HEK293 (cell line): ENCODE measurements around the gene THY1.

Experiments used
- CTCF ChIA-PET: fragments of 350-600 bp; formaldehyde crosslinking; extraction: SDS; loops from one replicate; lab custom pipeline; 2021; ENCODE audit warnings: antibody characterized with exemption; lab: Yijun Ruan, JAX
- POLR2A ChIA-PET: fragments of 300-600 bp; formaldehyde crosslinking; extraction: SDS; loops from one replicate; lab custom pipeline; 2020; ENCODE audit warnings: antibody characterized with exemption, inconsistent platforms; lab: Yijun Ruan, JAX
- H3K27ac ChIP-seq: fragments of 200-500 bp; sonication (Bioruptor generic); 2 replicates; pipeline ENCODE4 v1.5.1; 2014; ENCODE audit warnings: low read depth, low read length, control low read depth, inconsistent platforms; ENCODE audit errors: extremely low read depth
- H3K36me3 ChIP-seq, 2 experiments: fragments of 200-500 bp in 1 of 2; sonication (Bioruptor generic) in 1 of 2; 1 replicate in 1 of 2; 2 replicates in 1 of 2; pipeline ENCODE4 v1.5.1; 2014 to 2017; ENCODE audit warnings: inconsistent platforms in 2 of 2, low read length in 2 of 2; ENCODE audit not compliant: control insufficient read depth in 2 of 2, insufficient read depth in 1 of 2
- H3K4me1 ChIP-seq: fragments of 200-500 bp; sonication (Bioruptor generic); 2 replicates; pipeline ENCODE4 v1.5.1; 2014; ENCODE audit warnings: mild to moderate bottlenecking, low read length, inconsistent platforms; ENCODE audit not compliant: control insufficient read depth, insufficient read depth
- H3K4me3 ChIP-seq: 2 replicates; pipeline ENCODE4 v1.5.1; 2011; ENCODE audit warnings: low read depth, mild to moderate bottlenecking, control low read depth, low read length, moderate library complexity
- H3K9me3 ChIP-seq: fragments of 200-500 bp; sonication (Bioruptor generic); 2 replicates; pipeline ENCODE4 v1.5.1; 2014; ENCODE audit warnings: low read depth, low read length, inconsistent platforms; ENCODE audit not compliant: control insufficient read depth, insufficient read depth
- AEBP2 ChIP-seq: fragments of 450-650 bp; formaldehyde crosslinking; IDR thresholded peaks from 2 replicates; pipeline ENCODE4 v1.5.1; 2016; ENCODE audit warnings: missing biosample characterization, missing genetic modification characterization, borderline replicate concordance
- BCL6B ChIP-seq: fragments of 450-650 bp; formaldehyde crosslinking; IDR thresholded peaks from 2 replicates; pipeline ENCODE4 v1.5.1; 2017; ENCODE audit warnings: missing biosample characterization, missing genetic modification characterization
- KLF17 ChIP-seq: fragments of 450-650 bp; formaldehyde crosslinking; IDR thresholded peaks from 2 replicates; pipeline ENCODE4 v1.5.1; 2016; ENCODE audit warnings: missing biosample characterization, missing genetic modification characterization
- KLF8 ChIP-seq: fragments of 450-650 bp; formaldehyde crosslinking; IDR thresholded peaks from 2 replicates; pipeline ENCODE4 v1.5.1; 2016; ENCODE audit warnings: missing biosample characterization, missing genetic modification characterization
- MYNN ChIP-seq: fragments of 450-650 bp; formaldehyde crosslinking; IDR thresholded peaks from 2 replicates; pipeline ENCODE4 v1.5.1; 2016; ENCODE audit warnings: missing biosample characterization, missing genetic modification characterization, borderline replicate concordance
- OSR2 ChIP-seq: fragments of 450-650 bp; formaldehyde crosslinking; IDR thresholded peaks from 2 replicates; pipeline ENCODE4 v1.5.1; 2016; ENCODE audit warnings: missing biosample characterization, missing genetic modification characterization
- SCRT1 ChIP-seq: fragments of 450-650 bp; formaldehyde crosslinking; IDR thresholded peaks from 2 replicates; pipeline ENCODE4 v1.5.1; 2016; ENCODE audit warnings: missing biosample characterization, missing genetic modification characterization, borderline replicate concordance
- SETDB1 ChIP-seq: IDR thresholded peaks from one replicate; pipeline ENCODE4 v1.6.1; 2017; ENCODE audit warnings: mild to moderate bottlenecking, low read length, moderate library complexity, mixed read lengths; ENCODE audit not compliant: insufficient read length
- ZBTB21 ChIP-seq: fragments of 450-650 bp; formaldehyde crosslinking; IDR thresholded peaks from 2 replicates; pipeline ENCODE4 v1.5.1; 2017; ENCODE audit warnings: missing biosample characterization, missing genetic modification characterization
- ZBTB8A ChIP-seq: fragments of 450-650 bp; formaldehyde crosslinking; IDR thresholded peaks from 2 replicates; pipeline ENCODE4 v1.5.1; 2016; ENCODE audit warnings: missing biosample characterization, missing genetic modification characterization
- ZEB2 ChIP-seq: fragments of 450-650 bp; formaldehyde crosslinking; IDR thresholded peaks from 2 replicates; pipeline ENCODE4 v1.5.1; 2016; ENCODE audit warnings: missing biosample characterization, missing genetic modification characterization
- ZNF114 ChIP-seq: fragments of 450-650 bp; formaldehyde crosslinking; IDR thresholded peaks from 2 replicates; pipeline ENCODE4 v1.5.0; 2017; ENCODE audit warnings: missing biosample characterization, missing genetic modification characterization
- ZNF138 ChIP-seq: fragments of 450-650 bp; formaldehyde crosslinking; IDR thresholded peaks from 2 replicates; pipeline ENCODE4 v1.5.1; 2016; ENCODE audit warnings: missing biosample characterization, missing genetic modification characterization, borderline replicate concordance
- TF ChIP-seq, protein P1 (sequence below): fragments of 450-650 bp; formaldehyde crosslinking; IDR thresholded peaks from 2 replicates; pipeline ENCODE4 v1.5.1; 2017; ENCODE audit warnings: missing biosample characterization, missing genetic modification characterization
- TF ChIP-seq, protein P2 (sequence below): fragments of 450-650 bp; formaldehyde crosslinking; IDR thresholded peaks from 2 replicates; pipeline ENCODE4 v1.5.1; 2016; ENCODE audit warnings: missing biosample characterization, missing genetic modification characterization

Gene THY1

GRCh38 chr11:119403021-119403420 is 20.0 kb downstream of the THY1 start (continued):
- TF ChIP-seq KLF17 = no peak
- no peak for TF ChIP-seq ZNF114 (tag by site-specific recombination)
- TF ChIP-seq SCRT1 (tag by site-specific recombination) = no peak
- TF ChIP-seq BCL6B (tag by site-specific recombination) = no peak
- TF ChIP-seq AEBP2 (tag by site-specific recombination) = no peak

- Histone ChIP-seq H3K27ac (no peak overlapping the region), H3K4me3 (no peak overlapping the region), H3K4me1 (no peaks in the 10 kb centered on the region), H3K36me3 (no peaks in the 10 kb centered on the region), H3K9me3 (no peaks in the 10 kb centered on the region)
- ChIA-PET CTCF (interaction anchor here (1.0 kb wide), 1 partner anchor 12 kb away, joined by 3 read pairs; no protein-coding TSS in a partner anchor), POLR2A (interaction anchor here (0.9 kb wide), 1 partner anchor 31 kb away, joined by 6 read pairs; no protein-coding TSS in a partner anchor)
- TF ChIP-seq, protein P1, sequence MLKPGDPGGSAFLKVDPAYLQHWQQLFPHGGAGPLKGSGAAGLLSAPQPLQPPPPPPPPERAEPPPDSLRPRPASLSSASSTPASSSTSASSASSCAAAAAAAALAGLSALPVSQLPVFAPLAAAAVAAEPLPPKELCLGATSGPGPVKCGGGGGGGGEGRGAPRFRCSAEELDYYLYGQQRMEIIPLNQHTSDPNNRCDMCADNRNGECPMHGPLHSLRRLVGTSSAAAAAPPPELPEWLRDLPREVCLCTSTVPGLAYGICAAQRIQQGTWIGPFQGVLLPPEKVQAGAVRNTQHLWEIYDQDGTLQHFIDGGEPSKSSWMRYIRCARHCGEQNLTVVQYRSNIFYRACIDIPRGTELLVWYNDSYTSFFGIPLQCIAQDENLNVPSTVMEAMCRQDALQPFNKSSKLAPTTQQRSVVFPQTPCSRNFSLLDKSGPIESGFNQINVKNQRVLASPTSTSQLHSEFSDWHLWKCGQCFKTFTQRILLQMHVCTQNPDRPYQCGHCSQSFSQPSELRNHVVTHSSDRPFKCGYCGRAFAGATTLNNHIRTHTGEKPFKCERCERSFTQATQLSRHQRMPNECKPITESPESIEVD (tag by site-specific recombination) = no peak
- no peak for TF ChIP-seq ZBTB8A (tag by site-specific recombination)
- TF ChIP-seq ZEB2 (tag by site-specific recombination) = no peak
- TF ChIP-seq OSR2 (tag by site-specific recombination) = no peak
- no peak for TF ChIP-seq KLF8
- TF ChIP-seq ZBTB21 = no peak
- TF ChIP-seq, protein P2, sequence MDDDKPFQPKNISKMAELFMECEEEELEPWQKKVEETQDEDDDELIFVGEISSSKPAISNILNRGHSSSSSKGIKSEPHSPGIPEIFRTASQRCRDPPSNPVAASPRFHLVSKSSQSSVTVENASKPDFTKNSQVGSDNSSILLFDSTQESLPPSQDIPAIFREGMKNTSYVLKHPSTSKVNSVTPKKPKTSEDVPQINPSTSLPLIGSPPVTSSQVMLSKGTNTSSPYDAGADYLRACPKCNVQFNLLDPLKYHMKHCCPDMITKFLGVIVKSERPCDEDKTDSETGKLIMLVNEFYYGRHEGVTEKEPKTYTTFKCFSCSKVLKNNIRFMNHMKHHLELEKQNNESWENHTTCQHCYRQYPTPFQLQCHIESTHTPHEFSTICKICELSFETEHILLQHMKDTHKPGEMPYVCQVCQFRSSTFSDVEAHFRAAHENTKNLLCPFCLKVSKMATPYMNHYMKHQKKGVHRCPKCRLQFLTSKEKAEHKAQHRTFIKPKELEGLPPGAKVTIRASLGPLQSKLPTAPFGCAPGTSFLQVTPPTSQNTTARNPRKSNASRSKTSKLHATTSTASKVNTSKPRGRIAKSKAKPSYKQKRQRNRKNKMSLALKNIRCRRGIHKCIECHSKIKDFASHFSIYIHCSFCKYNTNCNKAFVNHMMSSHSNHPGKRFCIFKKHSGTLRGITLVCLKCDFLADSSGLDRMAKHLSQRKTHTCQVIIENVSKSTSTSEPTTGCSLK (tag by site-specific recombination) = no peak
- TF ChIP-seq MYNN (tag by site-specific recombination) = no peak
Observed at GRCh38 chr11:119402470-119402869, 20.5 kb downstream of the THY1 start.

DNA sequence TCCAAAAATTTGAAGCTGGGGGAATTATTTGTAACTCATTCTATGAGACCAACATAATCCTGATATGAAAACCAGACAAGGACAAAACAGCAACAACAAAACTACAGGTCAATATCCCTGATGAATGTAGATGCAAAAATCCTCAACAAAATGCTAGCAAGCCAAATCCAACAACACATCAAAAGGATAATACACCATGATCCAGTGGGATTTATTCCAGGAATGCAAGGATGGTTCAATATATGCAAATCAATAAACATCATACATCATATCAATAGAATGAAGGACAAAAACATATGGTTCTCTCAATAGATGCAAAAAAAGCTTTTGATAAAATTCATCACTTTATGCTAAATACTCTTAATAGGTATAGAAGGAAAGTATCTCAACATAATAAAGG is 22.1 kb downstream of the THY1 start:
- H3K27ac ChIP-seq = no peak overlapping the region
- CTCF ChIA-PET = no interaction called here
- H3K4me1 ChIP-seq = no peaks in the 10 kb centered on the region
- H3K9me3 ChIP-seq = no peaks in the 10 kb centered on the region
- H3K36me3 ChIP-seq = no peaks in the 10 kb centered on the region
- peak; percentile 59 for TF ChIP-seq SETDB1
- TF ChIP-seq ZNF138 (tag by site-specific recombination) = no peak
- TF ChIP-seq, all 188 proteins: peak for 1
- POLR2A ChIA-PET = no interaction called here
- no peak overlapping the region for H3K4me3 ChIP-seq
